HG03558 (cell line): Measurements from ENCODE around the gene ECT2.
"Not testable (repeated sequence)": the region's sequence is repeated elsewhere in the genome, so short reads cannot be mapped to it uniquely, and the experiment has no call there.

ENCODE experiments used
- ATAC-seq: cut with Tn5 transposase; IDR thresholded peaks from one replicate; pipeline ENCODE4 v1.9.1; 2021; ENCODE audit warnings: moderate number of reproducible peaks; ENCODE audit not compliant: unreplicated experiment; ENCODE audit errors: extremely low read depth

Gene ECT2, protein sequence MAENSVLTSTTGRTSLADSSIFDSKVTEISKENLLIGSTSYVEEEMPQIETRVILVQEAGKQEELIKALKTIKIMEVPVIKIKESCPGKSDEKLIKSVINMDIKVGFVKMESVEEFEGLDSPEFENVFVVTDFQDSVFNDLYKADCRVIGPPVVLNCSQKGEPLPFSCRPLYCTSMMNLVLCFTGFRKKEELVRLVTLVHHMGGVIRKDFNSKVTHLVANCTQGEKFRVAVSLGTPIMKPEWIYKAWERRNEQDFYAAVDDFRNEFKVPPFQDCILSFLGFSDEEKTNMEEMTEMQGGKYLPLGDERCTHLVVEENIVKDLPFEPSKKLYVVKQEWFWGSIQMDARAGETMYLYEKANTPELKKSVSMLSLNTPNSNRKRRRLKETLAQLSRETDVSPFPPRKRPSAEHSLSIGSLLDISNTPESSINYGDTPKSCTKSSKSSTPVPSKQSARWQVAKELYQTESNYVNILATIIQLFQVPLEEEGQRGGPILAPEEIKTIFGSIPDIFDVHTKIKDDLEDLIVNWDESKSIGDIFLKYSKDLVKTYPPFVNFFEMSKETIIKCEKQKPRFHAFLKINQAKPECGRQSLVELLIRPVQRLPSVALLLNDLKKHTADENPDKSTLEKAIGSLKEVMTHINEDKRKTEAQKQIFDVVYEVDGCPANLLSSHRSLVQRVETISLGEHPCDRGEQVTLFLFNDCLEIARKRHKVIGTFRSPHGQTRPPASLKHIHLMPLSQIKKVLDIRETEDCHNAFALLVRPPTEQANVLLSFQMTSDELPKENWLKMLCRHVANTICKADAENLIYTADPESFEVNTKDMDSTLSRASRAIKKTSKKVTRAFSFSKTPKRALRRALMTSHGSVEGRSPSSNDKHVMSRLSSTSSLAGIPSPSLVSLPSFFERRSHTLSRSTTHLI

DNA sequence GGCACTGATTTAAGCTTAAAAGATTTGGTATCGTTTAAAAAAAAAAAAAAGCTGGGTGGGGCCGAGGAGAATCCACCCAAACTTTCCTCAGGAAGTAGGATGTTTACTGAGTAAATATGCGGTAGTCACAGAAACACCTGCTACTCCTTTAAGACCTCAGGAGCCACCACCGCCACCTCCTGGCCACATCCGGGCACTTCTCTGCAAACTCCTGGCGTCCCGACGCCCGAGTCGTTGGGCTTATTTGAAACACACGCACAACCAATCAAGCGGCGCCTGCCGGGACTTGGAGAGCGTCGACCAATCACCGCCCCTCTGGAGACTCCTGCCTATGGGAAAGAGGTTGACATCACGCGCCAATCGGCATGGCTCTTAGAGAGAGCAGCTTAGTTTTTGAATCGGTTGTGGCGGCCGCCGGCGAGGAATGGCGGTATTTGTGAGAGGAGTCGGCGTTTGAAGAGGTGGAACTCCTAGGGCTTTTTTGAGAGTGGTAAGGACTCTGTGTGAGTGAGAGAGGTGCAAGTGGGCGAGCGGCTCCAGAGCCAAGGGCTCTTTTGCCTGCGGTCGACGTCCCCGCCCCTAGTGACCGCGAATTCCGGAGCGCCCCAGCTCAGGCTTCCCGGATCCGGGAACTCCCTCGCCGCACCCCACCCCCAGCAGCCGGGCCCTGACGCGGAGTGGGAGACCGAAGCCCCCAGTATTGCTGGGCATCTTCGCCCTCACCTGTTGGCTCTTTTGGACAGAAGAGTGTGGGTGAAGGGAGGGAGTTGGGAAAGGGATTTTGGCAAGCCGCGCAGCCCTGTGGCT is at the start of gene ECT2:
Gene ECT2, plus strand, starts transcription at position 359 of the 807 bp plus-strand sequence. CDS start 3,805 bp downstream, outside the sequence.
- peak; percentile 99 for ATAC-seq

DNA sequence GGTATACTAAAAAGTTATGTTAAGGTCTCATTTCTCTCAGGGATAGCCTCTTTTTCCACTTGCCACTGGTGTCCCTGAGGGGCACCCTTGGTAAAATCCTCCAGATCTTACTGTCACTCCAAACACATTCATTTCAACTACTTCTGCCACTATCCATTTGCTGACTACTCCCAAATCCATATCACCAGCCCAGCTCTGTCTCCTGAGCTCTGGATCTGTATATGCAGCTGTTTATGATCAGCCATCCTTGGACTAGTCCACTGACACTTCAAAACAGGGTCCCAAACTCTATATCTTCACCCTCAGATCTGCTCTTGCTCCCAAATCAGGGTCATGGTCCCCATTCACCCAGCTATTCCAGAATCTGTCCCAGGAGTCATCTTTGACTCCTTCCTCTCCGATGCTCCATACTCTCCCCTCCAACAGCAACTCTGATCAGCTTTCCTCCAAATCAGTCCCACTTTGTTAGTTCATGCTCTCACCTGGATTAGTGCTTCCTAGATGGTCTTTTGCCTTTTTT is 49.5 kb upstream of the ECT2 start:
- ATAC-seq: no peak

DNA sequence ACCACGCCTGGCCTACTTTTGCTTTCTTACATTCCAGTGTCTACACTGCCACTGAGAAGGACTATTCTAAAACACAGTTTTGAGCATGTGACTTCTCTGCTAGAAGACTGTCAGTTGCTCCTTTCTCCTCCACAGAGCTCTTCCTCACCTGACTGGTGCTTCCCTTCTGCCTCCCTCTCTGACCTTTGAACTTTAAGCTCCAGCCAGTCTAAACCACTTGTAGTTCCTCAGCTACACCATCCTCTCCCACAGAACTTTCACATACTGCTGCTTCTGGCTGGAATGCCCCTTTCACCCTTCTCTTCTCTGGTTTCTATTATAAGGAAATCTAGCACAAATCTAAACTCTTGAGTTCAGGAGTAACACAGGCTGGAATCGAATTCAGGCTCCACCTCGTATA is 48.8 kb upstream of the ECT2 start:
- no peak for ATAC-seq

DNA sequence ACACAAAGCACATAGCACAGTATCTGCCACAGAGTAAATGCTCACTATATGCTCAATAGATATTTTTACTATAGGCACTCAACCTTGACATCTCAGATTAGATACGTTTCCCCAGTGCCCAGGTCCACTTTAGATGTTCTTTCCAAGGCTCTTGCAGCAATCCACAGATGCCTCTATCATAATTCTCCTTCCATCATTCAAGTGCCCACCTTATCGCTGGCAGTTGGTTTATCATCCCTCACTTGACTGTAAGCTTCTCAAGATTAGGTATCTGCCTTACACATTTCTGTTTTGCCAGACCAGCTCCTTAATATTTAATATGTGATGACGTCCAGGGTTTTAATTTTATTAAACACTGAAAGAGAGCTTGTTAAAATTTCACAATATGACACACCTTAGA is 48.3 kb upstream of the ECT2 start:
- ATAC-seq: no peak

DNA sequence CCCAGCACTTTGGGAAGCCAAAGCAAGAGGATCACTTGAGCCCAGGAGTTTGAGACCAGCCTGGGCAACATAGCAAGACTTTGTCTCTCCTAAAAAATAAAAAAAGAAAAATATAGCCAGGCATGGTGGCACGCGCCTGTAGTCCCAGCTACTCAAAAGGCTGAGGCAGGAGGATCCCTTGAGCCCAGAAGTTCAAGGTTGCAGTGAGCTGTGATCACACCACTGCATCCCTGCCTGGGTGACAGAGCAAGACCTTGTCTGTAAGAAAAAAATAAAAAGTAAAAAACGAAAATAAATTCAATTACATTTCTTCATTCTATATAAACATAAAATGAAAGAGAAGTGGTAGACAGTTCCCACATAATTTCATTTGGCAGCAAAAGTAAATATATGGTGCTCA is 47.8 kb upstream of the ECT2 start:
- ATAC-seq: not testable (repeated sequence)

DNA sequence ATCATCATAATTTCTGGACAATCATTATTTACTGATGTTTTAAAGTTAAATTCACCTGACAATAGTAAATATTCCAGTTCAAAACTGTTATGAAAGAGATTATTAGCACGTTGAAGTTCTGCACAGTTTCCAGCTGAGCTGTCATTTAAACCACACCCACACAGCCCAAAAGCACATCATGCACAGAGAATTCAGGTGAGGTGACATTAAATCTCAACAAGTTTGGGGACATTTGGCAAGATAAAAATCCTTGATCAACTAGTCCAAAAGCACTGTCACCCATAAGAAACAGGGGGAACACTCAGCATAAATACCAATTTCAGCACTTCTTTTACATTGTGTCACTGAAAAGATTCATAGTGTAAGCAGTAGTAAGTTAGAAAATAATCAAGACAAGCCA is 46.5 kb upstream of the ECT2 start:
- ATAC-seq: no peak

DNA sequence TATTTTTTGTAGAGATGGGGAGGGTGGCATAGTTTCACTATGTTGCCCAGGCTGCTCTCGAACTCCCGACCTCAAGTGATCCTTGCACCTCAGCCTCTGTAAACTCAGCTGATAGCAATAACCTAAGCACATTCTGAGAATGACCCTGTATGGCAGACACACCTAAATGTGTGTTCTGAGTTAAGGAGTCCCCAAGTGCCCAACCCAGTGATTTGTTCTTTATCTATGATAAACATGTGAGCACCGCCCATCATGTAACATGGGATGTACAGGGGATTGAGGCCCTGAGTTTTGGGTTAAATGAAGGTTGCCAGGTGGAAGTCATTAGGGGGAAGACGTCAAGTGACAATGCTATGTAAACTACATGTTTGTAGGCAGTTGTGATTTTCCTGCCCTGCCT is 45.4 kb upstream of the ECT2 start:
- ATAC-seq: no peak

DNA sequence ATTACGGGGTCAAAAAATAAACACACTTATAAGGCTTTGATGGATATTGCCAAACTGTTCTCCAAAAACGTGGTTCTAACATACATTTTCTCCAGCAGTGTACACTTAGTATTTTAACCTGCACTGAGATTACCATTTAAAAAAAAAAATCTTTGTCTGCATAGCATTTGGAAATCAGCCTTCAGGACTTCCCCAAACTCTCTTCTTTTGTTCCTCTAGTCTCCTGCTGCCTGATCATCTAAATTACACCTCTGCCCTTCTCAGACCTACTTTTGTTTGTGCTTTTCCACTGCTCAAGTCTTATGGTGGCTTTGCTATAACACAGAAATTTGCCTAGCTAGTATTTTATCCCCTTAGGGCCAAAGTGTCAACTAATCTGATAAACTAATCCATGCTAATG is 43.5 kb upstream of the ECT2 start:
- no peak for ATAC-seq

DNA sequence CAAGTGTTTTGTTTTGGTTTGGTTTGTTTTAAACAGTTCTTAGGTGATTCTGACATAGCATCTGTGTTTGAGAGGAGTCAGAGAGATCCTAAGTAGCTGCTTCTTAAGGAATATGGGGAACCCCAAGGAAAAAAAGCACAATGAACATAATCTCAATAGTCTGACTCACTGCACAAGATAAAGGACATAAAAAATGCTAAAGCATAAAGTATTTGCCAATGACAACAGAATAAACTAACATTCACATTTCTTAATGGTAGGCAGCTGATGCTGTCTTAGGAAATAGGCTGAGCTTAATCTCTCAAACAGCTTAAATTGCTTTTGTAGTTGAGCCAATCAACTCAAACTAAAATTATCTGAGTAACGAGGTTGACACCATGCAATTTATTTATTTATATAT is 42.6 kb upstream of the ECT2 start:
- ATAC-seq: no peak

DNA sequence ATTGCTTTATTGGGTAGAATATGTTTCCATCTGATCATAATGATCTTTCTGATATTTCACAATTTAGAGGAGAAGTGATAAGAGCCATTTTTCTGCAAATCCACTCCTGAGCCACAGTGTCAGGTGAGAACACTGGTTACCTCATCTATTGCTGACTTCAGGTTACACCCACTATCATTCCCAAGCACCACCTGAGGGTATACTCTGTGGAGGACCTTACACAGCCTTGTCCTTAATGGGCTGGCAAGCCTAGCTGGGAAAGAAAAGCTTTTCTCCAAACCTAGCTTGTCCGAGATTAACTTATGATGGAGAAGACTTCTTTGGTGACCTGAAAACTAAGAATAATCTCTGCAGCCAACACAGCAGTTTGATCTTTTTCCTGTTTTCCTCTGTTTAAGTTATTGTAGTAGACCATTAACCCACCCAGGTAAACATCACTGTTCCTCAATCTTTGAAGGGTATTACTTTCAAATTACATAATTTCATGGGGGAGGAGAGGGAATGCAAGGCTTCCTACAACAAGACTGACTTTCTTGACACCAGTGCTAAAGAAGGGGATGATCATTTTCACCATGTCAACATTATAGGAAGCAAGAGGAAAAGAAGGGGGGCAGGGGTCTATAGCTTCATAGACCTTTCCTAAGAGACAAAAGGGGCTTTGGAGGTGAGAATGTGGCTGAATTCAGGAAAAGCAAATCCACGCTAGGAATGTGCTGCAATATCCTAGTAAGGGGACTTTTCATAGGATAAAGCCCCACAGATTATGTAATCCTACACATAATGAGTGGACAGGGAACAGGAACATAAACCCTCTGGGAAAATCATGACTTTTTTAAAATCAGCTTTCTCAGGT is 41.4 kb upstream of the ECT2 start:
- ATAC-seq: no peak

DNA sequence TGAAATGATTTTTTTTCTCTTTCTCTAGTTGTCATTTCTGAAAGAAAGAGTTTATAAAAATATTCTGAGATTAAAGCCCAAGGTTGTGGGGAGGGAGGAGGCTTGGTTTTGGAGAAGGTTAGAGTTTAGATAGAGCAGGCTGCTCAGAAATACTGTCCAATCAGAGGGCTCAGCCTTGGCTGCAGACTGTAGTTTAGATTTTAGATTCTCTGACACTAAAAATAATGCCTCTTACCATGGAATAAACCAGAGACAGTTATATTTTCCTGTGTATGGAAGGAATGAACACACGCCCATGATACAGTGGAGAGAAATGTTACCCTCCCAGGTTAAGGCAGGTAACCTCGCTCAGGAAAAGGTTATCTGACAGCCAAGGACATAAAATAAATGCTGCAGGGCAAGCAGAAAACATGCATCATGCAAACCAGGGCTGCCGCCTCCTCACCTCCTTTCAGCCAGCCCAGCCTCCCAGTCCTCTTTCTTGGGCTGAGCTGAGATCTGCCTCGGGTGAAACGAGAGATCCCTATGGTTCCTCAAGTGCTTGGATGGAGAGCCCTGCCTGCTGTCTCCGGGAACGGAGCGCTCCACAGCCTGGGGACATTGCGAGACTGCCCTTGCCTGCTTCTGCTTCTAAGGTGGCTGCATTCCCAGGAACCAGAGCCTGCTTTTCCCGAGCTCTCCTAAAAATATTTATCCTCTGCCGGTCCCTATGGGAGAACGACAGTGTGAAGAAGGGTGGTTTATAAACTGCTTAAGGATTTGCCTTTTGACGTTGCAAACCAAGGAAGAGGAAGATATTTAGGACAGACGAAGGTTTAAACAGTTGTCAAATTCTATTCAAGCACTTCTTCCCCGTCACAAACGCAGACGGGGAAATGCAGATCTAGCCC is 40.5 kb upstream of the ECT2 start:
- ATAC-seq: no peak

DNA sequence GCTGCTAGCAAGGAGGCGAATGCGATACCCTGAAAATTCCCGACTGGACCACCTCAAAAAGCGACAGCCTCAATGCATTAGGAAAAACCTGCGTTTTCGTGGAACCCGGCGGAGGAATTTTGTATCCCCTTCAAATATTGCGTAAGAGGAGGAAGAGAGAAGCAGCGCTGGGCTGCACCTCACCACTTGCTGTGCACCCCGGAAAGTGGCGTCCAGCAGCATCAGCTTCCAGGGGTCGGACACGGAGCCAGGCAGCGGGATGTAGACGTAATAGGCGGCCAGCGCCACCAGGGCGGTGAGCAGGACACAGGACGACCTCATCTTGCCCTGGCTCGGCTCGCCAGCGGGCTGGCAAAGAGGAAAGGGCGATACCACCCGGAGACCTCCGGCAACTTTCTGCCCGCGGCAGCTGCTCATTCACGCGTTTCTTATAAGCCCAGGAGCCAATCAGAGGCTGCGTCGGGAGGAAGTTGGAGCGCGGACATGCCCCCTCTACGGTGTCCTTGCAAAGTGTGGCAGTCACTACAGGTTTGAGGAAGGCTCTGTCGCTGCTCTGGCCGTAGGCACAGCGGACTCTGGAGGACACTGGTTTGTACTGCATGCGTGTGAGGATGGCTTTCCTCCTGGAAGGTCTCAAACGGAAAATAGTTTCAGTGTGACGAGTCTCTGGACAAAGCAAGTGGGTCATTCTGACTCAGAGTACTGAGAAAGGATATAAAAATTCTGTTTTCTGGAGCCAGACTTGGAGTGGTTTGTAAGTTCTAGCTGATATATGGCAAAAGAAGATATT is 39.7 kb upstream of the ECT2 start, which contains the start of gene NCEH1:
Gene NCEH1, minus strand, starts transcription at position 404 of the 790 bp plus-strand sequence. Its CDS starts 83 bp downstream, at position 321.
- ATAC-seq: peak; percentile 100

DNA sequence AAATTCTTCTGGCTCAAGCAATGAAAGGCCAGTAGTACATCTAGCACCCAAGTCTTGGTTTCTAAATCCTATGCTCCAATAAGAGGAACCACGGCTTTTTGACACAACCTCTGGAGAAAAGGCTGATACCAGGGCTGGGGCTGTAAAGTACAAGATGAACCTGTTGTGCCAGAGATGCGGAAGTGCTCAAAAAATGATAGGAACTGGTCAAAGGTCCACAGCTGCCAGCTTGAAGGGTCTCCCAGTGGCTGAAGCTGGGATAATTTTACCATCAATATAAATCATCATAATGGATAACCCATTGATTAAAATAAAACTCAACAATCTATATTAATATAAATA is 39.1 kb upstream of the ECT2 start:
- ATAC-seq: peak; percentile 0

DNA sequence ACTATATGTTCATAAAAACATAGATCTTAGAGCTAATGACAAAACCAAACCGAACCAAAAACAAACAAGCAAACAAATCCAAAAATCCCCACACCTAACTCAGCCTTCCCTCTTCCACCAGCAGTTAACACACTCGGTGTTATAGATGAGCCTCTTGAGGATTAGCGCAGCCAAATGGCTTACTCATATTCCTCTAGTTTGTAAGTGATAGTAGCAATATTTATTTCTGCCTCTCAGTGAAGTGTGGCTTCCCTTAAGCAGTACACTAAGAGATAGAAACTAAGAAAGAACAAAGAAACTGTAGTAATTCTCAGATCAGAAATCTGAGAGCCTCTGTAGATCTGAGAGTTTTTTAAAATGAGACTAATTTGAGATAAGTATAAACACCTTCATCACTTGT is 37.2 kb upstream of the ECT2 start:
- ATAC-seq: no peak

DNA sequence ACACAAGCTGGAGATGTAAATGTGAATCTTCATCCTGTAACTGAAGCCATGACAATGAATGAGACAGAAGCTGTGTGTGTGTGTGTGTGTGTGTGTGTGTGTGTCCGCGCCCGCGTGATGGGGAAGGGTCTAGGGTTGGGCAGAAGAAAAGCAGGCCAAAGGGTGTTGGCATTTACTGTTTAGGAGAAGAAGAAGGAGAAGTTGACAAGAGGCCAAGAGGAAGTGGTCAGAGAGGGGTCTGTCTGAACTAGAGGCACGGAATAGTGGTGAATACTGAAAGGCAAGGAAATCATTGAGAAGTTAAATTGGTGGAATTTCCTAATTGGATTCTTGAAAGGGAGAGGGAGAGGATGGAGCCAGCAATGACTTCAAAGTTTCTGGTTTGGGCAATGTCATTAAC is 34.0 kb upstream of the ECT2 start:
- ATAC-seq: no peak

DNA sequence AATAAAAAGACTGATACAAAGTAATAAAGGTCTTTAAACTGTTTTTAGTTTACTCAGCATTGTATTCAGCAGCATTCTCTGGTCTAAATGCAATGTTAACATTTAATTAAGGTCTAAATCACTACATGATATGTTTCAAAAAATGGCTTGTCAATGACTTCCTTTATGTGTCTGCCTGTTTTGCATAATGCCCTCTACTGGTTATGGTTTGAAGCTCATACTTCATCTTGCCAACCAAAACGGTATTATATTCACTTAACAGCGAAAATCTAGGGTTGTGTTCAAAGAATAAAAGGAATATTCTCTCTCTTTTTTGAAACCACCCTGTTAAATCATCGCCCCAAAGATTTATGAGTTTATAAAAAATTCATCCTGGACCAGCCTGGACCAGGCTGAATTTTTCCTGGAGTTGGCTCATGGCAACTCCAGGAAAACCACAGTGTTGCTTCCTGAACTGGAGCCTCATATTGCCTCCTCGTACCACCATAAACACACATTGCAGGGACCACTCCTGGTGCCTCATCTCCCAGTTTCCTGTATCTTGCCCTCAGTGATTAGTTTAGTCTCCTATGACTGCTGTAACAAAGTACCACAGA is 32.9 kb upstream of the ECT2 start:
- no peak for ATAC-seq

DNA sequence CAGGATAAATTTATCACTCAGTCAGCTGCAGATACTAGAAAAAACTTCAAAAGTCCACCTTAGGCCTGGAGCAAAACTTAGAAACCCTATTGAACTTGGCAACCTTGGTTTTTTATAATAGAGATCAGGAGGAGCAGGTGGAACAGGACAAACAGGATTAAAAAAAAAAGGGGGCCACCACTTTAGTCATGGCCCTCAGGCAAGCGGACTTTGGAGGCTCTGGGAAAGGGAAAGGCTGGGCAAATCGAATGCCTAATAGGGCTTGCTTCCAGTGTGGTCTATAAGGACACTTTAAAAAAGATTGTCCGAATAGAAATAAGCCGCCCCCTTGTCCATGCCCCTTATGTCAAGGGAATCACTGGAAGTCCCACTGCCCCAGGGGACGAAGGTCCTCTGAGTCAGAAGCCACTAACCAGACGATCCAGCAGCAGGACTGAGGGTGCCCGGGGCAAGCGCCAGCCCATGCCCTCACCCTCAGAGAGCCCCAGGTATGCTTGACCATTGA is 27.9 kb upstream of the ECT2 start:
- not testable (repeated sequence) for ATAC-seq
